SKM-1 (cell line): Measurements from ENCODE around the gene HOXC12.

Experiments
- DNase-seq: peaks from one replicate; lab custom pipeline; 2025; ENCODE audit not compliant: unreplicated experiment; lab: John Stamatoyannopoulos, UW

The HOXC12 gene

GRCh38 chr12:53971129-53971528, 16.4 kb downstream of the HOXC12 start:
- DNase-seq: no peak

- no peak for DNase-seq
These were observed 17.0 kb downstream of the HOXC12 start for GRCh38 chr12:53971686-53972085.

- DNase-seq: no peak
These were observed 17.5 kb downstream of the HOXC12 start for GRCh38 chr12:53972152-53972702.

GRCh38 chr12:53972722-53973235, 18.1 kb downstream of the HOXC12 start, which contains the start of gene HOXC11:
HOXC11 (plus strand) TSS chr12:53973126; CDS start chr12:53973242, 116 bp downstream.
- DNase-seq: no peak

- no peak for DNase-seq
These were observed 18.7 kb downstream of the HOXC12 start for GRCh38 chr12:53973236-53974042.

- DNase-seq: no peak
These were observed 19.7 kb downstream of the HOXC12 start, which contains the start of gene HOTAIR for GRCh38 chr12:53974084-53975063. HOTAIR (minus strand) TSS chr12:53974954.

- DNase-seq: no peak
These were observed 20.4 kb downstream of the HOXC12 start for GRCh38 chr12:53975064-53975471.

- DNase-seq: no peak
These were observed 20.9 kb downstream of the HOXC12 start for GRCh38 chr12:53975479-53976152.

- DNase-seq: no peak
These were observed 21.6 kb downstream of the HOXC12 start for GRCh38 chr12:53976172-53976822.

GRCh38 chr12:53976823-53977595, 22.3 kb downstream of the HOXC12 start:
- no peak for DNase-seq

- no peak for DNase-seq
These were observed 23.1 kb downstream of the HOXC12 start for GRCh38 chr12:53977596-53978445.

GRCh38 chr12:53978477-53979356, 24.0 kb downstream of the HOXC12 start:
- DNase-seq: no peak

- DNase-seq: no peak
These were observed 25.6 kb downstream of the HOXC12 start for GRCh38 chr12:53980104-53980801.

GRCh38 chr12:53980802-53981496, 26.2 kb downstream of the HOXC12 start:
- DNase-seq: no peak

- DNase-seq: no peak
These were observed 27.2 kb downstream of the HOXC12 start for GRCh38 chr12:53981634-53982565.
